Uterus (tissue), 2 donors: ENCODE measurements around the gene KCNJ16.

Experiments used
- POLR2A ChIP-seq, 2 donors: fragments of 450-650 bp; IDR thresholded peaks; one replicate each; pipeline ENCODE4 v1.6.1; 2016; ENCODE audit warnings: antibody characterized with exemption in 2 of 2, mild to moderate bottlenecking in 1 of 2, moderate library complexity in 1 of 2
- TF ChIP-seq, protein P1 (sequence below), 4 experiments: fragments of 200-600 bp in 2 of 4; fragments of 450-650 bp in 2 of 4; sonication (generic) in 2 of 4; IDR thresholded peaks; one replicate each; pipeline ENCODE4 v1.5.1; 2016 to 2019; ENCODE audit warnings: antibody characterized with exemption in 4 of 4, mild to moderate bottlenecking in 2 of 4, moderate library complexity in 1 of 4

- TF ChIP-seq, protein P1, sequence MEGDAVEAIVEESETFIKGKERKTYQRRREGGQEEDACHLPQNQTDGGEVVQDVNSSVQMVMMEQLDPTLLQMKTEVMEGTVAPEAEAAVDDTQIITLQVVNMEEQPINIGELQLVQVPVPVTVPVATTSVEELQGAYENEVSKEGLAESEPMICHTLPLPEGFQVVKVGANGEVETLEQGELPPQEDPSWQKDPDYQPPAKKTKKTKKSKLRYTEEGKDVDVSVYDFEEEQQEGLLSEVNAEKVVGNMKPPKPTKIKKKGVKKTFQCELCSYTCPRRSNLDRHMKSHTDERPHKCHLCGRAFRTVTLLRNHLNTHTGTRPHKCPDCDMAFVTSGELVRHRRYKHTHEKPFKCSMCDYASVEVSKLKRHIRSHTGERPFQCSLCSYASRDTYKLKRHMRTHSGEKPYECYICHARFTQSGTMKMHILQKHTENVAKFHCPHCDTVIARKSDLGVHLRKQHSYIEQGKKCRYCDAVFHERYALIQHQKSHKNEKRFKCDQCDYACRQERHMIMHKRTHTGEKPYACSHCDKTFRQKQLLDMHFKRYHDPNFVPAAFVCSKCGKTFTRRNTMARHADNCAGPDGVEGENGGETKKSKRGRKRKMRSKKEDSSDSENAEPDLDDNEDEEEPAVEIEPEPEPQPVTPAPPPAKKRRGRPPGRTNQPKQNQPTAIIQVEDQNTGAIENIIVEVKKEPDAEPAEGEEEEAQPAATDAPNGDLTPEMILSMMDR (IDR thresholded peaks at IDR 0.05), result no peak
- no peak for TF ChIP-seq POLR2A (IDR thresholded peaks at IDR 0.05)
These were observed 98.7 kb downstream of the KCNJ16 start for GRCh38 chr17:70173681-70174080.
